ENCODE results near the gene EML6. TPM values are rescaled to one million over a fixed set of nuclear protein-coding genes. Genes with fewer than 3 reads are reported as not detected.
A peak's percentile ranks its signal among the peaks of the same experiment; 100 is the strongest.

Gene EML6
- total and polyA plus RNA-seq, 2 of the 13 experiments (the other 11 are each of a cell fraction or from before 2014, with no cell fraction given) = 17.2 to 32.4 TPM

- H3K4me2 ChIP-seq (ENCODE audit: low read depth, low read length) = no peak overlapping the region
- H3K9ac ChIP-seq (ENCODE audit: insufficient read depth, low read depth, low read length) = no peak overlapping the region
- no TSS peak for BruUV-seq (replicated peaks)
- H3K79me2 ChIP-seq (ENCODE audit: insufficient read depth, low read length) = no peaks in the 10 kb centered on the region
- intact Hi-C loops (cut with micrococcal nuclease; ENCODE audit: unreplicated experiment) = loop anchor here (1.0 to 5.0 kb wide), 3 partner anchors 113 to 731 kb away; no protein-coding TSS in a partner anchor
- ATAC-seq (peak; percentile 95), DNase-seq (ENCODE audit: low spot score) (peak; percentile 52), FAIRE-seq (peak; percentile 91)
- H3K4me3 ChIP-seq (replicated peaks in 1 of 3; ENCODE audit: insufficient read depth in 1 of 3, low read depth in 2 of 3, low read length in 3 of 3) = no peak overlapping the region
- no peaks in the 10 kb centered on the region for H3K4me1 ChIP-seq (ENCODE audit: insufficient read depth, low read length)
- no peaks in the 10 kb centered on the region for H3K9me3 ChIP-seq (ENCODE audit: low read length)
- H3K27me3 ChIP-seq (ENCODE audit: control insufficient read depth in 1 of 2, insufficient read depth in 2 of 2, low read length in 2 of 2) = no peaks in the 10 kb centered on the region
- in situ Hi-C loops (cut with HindIII; ENCODE audit: extremely low pct_ligation_motif_present, low pct_unique_long_range_greater_than_20kb) = loop anchor here (10.0 kb wide), 1 partner anchor 734 kb away; no protein-coding TSS in a partner anchor
- whole genome bisulfite sequencing (ENCODE audit: low lambda C conversion rate) = 6% methylated on average over 4 of the region's 4 CpGs
- H2AFZ ChIP-seq (ENCODE audit: low read length) = no peak overlapping the region
- H3K27ac ChIP-seq (ENCODE audit: extremely low read length, insufficient read depth, low read length) = no peak overlapping the region
- H3K36me3 ChIP-seq (replicated peaks in 1 of 2; ENCODE audit: control insufficient read depth in 1 of 2, insufficient read depth in 2 of 2, low read length in 2 of 2) = no peaks in the 10 kb centered on the region
- CTCF ChIA-PET (ENCODE audit: low intra/inter-chr PET ratio, low total read pairs) = interaction anchor here (0.6 to 1.7 kb wide), 6 partner anchors 110 to 732 kb away, joined by 3 to 7 read pairs (median 3); partner anchors contain the start of gene EML6
- POLR2A ChIA-PET = interaction anchor here (1.2 kb wide), 2 partner anchors 116 to 173 kb away, joined by 3 read pairs; no protein-coding TSS in a partner anchor
- no peaks in the 10 kb centered on the region for H4K20me1 ChIP-seq (ENCODE audit: insufficient read depth, low read length)
- TF ChIP-seq GATAD2A (CRISPR knock-in tag; IDR thresholded peaks at IDR 0.05) (0 out of 2 replicates have a peak, but pooled peaks have one; percentile 25), ARNT2 (CRISPR knock-in tag; IDR thresholded peaks at IDR 0.05; ENCODE audit: low read depth) (no peak), SMC3 (IDR thresholded peaks at IDR 0.05; ENCODE audit: low read length) (peak; percentile 92), ZNF205 (CRISPR knock-in tag; IDR thresholded peaks at IDR 0.05) (peak; percentile 55; the same call in 1 of the 2 replicates), MTF1 (CRISPR knock-in tag; IDR thresholded peaks at IDR 0.05) (no peak), ZNF317 (CRISPR knock-in tag; IDR thresholded peaks at IDR 0.05) (no peak), ZNF761 (CRISPR knock-in tag; conservative IDR thresholded peaks at IDR 0.05) (0 out of 2 replicates have a peak, but pooled peaks have one; percentile 42), ZNF276 (CRISPR knock-in tag; IDR thresholded peaks at IDR 0.05; ENCODE audit: low read depth) (0 out of 2 replicates have a peak, but pooled peaks have one; percentile 54), SATB2 (CRISPR knock-in tag; IDR thresholded peaks at IDR 0.05) (no peak), ZNF556 (CRISPR knock-in tag; IDR thresholded peaks at IDR 0.05; ENCODE audit: borderline replicate concordance) (peak; percentile 49; the same call in 1 of the 2 replicates), RAD21 (CRISPR knock-in tag; IDR thresholded peaks at IDR 0.05) (peak; percentile 76), STAG1 (CRISPR knock-in tag; IDR thresholded peaks at IDR 0.05) (peak; percentile 79), ZNF263 (CRISPR knock-in tag; IDR thresholded peaks at IDR 0.05) (no peak), ZXDC (CRISPR knock-in tag; IDR thresholded peaks at IDR 0.05) (0 out of 2 replicates have a peak, but pooled peaks have one; percentile 28), ZNF660 (CRISPR knock-in tag; IDR thresholded peaks at IDR 0.05; ENCODE audit: borderline replicate concordance, low read depth) (no peak), GFI1 (CRISPR knock-in tag; IDR thresholded peaks at IDR 0.05; ENCODE audit: borderline replicate concordance) (0 out of 2 replicates have a peak, but pooled peaks have one; percentile 24)
- TF ChIP-seq, protein P1, sequence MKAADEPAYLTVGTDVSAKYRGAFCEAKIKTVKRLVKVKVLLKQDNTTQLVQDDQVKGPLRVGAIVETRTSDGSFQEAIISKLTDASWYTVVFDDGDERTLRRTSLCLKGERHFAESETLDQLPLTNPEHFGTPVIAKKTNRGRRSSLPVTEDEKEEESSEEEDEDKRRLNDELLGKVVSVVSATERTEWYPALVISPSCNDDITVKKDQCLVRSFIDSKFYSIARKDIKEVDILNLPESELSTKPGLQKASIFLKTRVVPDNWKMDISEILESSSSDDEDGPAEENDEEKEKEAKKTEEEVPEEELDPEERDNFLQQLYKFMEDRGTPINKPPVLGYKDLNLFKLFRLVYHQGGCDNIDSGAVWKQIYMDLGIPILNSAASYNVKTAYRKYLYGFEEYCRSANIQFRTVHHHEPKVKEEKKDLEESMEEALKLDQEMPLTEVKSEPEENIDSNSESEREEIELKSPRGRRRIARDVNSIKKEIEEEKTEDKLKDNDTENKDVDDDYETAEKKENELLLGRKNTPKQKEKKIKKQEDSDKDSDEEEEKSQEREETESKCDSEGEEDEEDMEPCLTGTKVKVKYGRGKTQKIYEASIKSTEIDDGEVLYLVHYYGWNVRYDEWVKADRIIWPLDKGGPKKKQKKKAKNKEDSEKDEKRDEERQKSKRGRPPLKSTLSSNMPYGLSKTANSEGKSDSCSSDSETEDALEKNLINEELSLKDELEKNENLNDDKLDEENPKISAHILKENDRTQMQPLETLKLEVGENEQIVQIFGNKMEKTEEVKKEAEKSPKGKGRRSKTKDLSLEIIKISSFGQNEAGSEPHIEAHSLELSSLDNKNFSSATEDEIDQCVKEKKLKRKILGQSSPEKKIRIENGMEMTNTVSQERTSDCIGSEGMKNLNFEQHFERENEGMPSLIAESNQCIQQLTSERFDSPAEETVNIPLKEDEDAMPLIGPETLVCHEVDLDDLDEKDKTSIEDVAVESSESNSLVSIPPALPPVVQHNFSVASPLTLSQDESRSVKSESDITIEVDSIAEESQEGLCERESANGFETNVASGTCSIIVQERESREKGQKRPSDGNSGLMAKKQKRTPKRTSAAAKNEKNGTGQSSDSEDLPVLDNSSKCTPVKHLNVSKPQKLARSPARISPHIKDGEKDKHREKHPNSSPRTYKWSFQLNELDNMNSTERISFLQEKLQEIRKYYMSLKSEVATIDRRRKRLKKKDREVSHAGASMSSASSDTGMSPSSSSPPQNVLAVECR (CRISPR knock-in tag; IDR thresholded peaks at IDR 0.05; ENCODE audit: borderline replicate concordance) = no peak
These were observed 115.1 kb downstream of the EML6 start for GRCh38 chr2:54838585-54839035.
